Osteocyte (in vitro differentiated cells): ENCODE results near the gene GCNT4. TPM values are rescaled to one million over a fixed set of nuclear protein-coding genes. Genes with fewer than 3 reads are reported as not detected.
"Not testable (repeated sequence)": the region's sequence is repeated elsewhere in the genome, so short reads cannot be mapped to it uniquely, and the experiment has no call there.

Source experiments
- DNase-seq: peaks from one replicate; pipeline ENCODE4 v3.0.0; 2021; ENCODE audit warnings: mixed read lengths; ENCODE audit not compliant: unreplicated experiment; ENCODE audit errors: extremely low spot score
- H3K27ac Mint-ChIP-seq: one replicate; pipeline ENCODE4 v1.8.0; 2021; ENCODE audit warnings: mild to moderate bottlenecking, mixed read lengths; ENCODE audit not compliant: unreplicated experiment
- H3K27me3 Mint-ChIP-seq: one replicate; pipeline ENCODE4 v1.8.0; 2021; ENCODE audit warnings: mixed read lengths; ENCODE audit not compliant: unreplicated experiment
- H3K36me3 Mint-ChIP-seq: one replicate; pipeline ENCODE4 v1.8.0; 2021; ENCODE audit warnings: mixed read lengths; ENCODE audit not compliant: unreplicated experiment
- H3K4me1 Mint-ChIP-seq: one replicate; pipeline ENCODE4 v1.8.0; 2021; ENCODE audit warnings: mixed read lengths; ENCODE audit not compliant: unreplicated experiment
- H3K4me3 Mint-ChIP-seq: one replicate; pipeline ENCODE4 v1.8.0; 2021; ENCODE audit warnings: mild to moderate bottlenecking, moderate library complexity, mixed read lengths; ENCODE audit not compliant: unreplicated experiment
- H3K9me3 Mint-ChIP-seq: one replicate; pipeline ENCODE4 v1.8.0; 2021; ENCODE audit warnings: mixed read lengths; ENCODE audit not compliant: unreplicated experiment
- total RNA-seq: library from RNA; stranded (reverse); gene quantifications from 2 replicates; pipeline ENCODE4 v1.2.1, GENCODE V29; 2021
- TF ChIP-seq, protein P1 (sequence below): fragments of 200-600 bp; sonication (generic); IDR thresholded peaks from 2 replicates; pipeline ENCODE4 v1.5.0; 2021; ENCODE audit warnings: antibody characterized with exemption, mild to moderate bottlenecking, moderate library complexity

Gene GCNT4
- total RNA-seq, 1 donor from 2014 or later = 1.9 TPM

- Mint-ChIP-seq H3K27ac (no peak overlapping the region), H3K27me3 (no peaks in the 10 kb centered on the region), H3K4me1 (no peaks in the 10 kb centered on the region), H3K4me3 (no peak overlapping the region), H3K9me3 (no peaks in the 10 kb centered on the region), H3K36me3 (no peaks in the 10 kb centered on the region)
- no peak for DNase-seq
- TF ChIP-seq, protein P1, sequence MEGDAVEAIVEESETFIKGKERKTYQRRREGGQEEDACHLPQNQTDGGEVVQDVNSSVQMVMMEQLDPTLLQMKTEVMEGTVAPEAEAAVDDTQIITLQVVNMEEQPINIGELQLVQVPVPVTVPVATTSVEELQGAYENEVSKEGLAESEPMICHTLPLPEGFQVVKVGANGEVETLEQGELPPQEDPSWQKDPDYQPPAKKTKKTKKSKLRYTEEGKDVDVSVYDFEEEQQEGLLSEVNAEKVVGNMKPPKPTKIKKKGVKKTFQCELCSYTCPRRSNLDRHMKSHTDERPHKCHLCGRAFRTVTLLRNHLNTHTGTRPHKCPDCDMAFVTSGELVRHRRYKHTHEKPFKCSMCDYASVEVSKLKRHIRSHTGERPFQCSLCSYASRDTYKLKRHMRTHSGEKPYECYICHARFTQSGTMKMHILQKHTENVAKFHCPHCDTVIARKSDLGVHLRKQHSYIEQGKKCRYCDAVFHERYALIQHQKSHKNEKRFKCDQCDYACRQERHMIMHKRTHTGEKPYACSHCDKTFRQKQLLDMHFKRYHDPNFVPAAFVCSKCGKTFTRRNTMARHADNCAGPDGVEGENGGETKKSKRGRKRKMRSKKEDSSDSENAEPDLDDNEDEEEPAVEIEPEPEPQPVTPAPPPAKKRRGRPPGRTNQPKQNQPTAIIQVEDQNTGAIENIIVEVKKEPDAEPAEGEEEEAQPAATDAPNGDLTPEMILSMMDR = no peak
Observed at GRCh38 chr5:75088648-75089047, 36.3 kb upstream of the GCNT4 start.

GRCh38 chr5:75081510-75081909, 29.2 kb upstream of the GCNT4 start:
- TF ChIP-seq, protein P1 = no peak
- no peaks in the 10 kb centered on the region for H3K4me1 Mint-ChIP-seq
- H3K4me3 Mint-ChIP-seq = no peak overlapping the region
- H3K9me3 Mint-ChIP-seq = no peaks in the 10 kb centered on the region
- H3K27me3 Mint-ChIP-seq = no peaks in the 10 kb centered on the region
- no peak for DNase-seq
- no peak overlapping the region for H3K27ac Mint-ChIP-seq
- H3K36me3 Mint-ChIP-seq = no peaks in the 10 kb centered on the region

- not testable (repeated sequence) for DNase-seq, H3K27me3 Mint-ChIP-seq, H3K4me3 Mint-ChIP-seq, H3K27ac Mint-ChIP-seq, H3K9me3 Mint-ChIP-seq, H3K4me1 Mint-ChIP-seq, H3K36me3 Mint-ChIP-seq
Observed at GRCh38 chr5:75079346-75079745, 27.0 kb upstream of the GCNT4 start.

DNA sequence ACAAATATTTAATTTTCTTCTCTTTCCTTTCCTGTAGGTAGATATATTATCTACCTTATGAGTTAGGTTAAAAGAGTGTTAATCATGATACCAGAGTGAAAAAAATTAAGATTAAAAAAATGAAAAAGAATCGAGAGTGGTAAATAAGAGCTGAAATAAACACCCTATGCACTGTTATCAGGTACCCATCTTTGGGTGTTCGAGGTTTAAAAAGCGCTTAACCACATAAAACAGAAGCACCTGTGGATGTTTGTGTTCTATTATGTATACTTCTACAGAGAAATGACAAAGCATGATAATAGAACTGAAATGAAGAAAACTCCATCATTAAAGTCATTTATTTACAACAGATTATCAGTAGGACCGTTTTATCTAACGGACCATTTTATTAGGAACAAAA, 25.7 kb upstream of the GCNT4 start:
- H3K9me3 Mint-ChIP-seq = no peaks in the 10 kb centered on the region
- H3K4me1 Mint-ChIP-seq = no peaks in the 10 kb centered on the region
- peaks cover 3% of the 10 kb centered on the region for H3K27me3 Mint-ChIP-seq
- no peaks in the 10 kb centered on the region for H3K36me3 Mint-ChIP-seq
- no peak overlapping the region for H3K4me3 Mint-ChIP-seq
- TF ChIP-seq, protein P1 = no peak
- no peak for DNase-seq
- no peak overlapping the region for H3K27ac Mint-ChIP-seq

DNA sequence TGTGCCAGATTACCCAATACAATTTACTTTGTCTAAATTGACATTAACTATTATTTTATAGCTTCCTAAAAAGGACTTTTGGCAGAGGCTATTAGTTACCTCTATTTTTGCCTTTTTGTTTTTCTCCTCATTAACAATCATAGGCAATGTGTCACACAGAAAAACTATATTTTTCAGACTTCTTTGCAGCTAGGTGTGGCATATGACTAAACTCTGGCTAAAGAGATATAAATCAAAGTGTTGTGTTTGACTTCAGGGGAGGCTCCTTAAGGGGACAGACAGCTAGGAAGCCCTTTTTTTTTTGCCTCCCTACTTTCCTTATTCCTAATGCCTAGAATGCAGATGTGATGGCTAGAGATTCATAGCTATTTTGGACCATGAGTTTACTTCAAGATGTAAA, 19.7 kb upstream of the GCNT4 start:
- no peak overlapping the region for H3K4me3 Mint-ChIP-seq
- no peaks in the 10 kb centered on the region for H3K4me1 Mint-ChIP-seq
- no peaks in the 10 kb centered on the region for H3K9me3 Mint-ChIP-seq
- peaks cover 3% of the 10 kb centered on the region for H3K27me3 Mint-ChIP-seq
- H3K36me3 Mint-ChIP-seq = no peaks in the 10 kb centered on the region
- TF ChIP-seq, protein P1 = no peak
- H3K27ac Mint-ChIP-seq = no peak overlapping the region
- DNase-seq = no peak

- TF ChIP-seq, protein P1 = no peak
- Mint-ChIP-seq H3K4me1 (no peaks in the 10 kb centered on the region), H3K9me3 (no peaks in the 10 kb centered on the region), H3K27me3 (peaks cover 3% of the 10 kb centered on the region), H3K4me3 (no peak overlapping the region), H3K36me3 (no peaks in the 10 kb centered on the region), H3K27ac (no peak overlapping the region)
- DNase-seq = no peak
Observed at GRCh38 chr5:75071100-75071499, 18.7 kb upstream of the GCNT4 start.
